GM19455 (cell line): ENCODE results near the gene MASP2.
A peak's percentile ranks its signal among the peaks of the same experiment; 100 is the strongest.
"Not testable (repeated sequence)": the region's sequence is repeated elsewhere in the genome, so short reads cannot be mapped to it uniquely, and the experiment has no call there.

Experiments
- ATAC-seq: cut with Tn5 transposase; IDR thresholded peaks from one replicate; pipeline ENCODE4 v1.9.1; 2021; ENCODE audit not compliant: unreplicated experiment

MASP2 gene

DNA sequence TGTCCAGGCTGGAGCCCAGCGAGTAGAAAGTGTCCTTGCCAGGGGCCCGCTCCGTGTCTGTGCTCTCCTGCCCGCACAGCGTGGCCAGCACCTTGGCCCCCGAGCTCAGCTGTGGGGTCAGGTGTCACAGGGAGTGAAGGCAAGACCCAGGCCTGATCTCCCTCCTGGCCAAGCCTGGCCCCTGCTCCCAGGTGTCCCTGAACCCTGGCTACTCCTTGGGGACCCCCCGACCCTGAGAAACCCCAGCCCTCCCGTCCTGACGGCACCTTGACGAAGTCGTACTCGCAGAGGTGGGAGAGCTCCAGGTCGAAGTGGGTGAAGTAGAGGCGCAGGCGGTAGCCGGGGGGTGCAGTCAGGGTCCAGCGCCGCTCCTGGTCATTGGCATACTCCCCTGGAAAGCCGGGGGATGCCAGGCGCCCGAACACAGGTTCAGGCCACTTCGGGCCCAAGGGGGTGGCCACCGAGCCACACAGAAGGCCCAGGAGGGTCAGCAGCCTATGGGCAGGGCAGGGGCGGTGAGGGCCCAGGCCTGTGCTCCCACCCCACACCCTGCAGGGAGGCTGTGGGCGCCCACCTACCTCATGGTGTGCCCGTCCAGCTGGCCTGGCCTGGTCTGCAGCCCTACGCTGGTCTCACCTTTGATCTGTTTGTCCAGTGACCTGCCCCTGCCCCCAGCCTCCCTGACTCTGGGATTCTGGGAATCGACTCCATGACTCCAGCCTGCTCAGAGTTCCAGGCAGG, at the start of gene MASP2:
TSS of gene MASP2 (minus strand) at position 615 of the 741 bp plus-strand sequence. CDS start at position 583, 32 bp downstream.
- ATAC-seq = no peak

DNA sequence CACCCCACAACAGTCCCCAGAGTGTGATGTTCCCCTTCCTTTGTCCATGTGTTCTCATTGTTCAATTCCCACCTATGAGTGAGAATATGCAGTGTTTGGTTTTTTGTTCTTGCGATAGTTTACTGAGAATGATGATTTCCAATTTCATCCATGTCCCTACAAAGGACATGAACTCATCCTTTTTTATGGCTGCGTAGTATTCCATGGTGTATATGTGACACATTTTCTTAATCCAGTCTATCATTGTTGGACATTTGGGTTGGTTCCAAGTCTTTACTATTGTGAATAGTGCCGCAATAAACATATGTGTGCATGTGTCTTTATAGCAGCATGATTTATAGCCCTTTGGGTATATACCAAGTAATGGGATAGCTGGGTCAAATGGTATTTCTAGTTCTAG, 36.7 kb upstream of the MASP2 start:
- ATAC-seq = not testable (repeated sequence)

DNA sequence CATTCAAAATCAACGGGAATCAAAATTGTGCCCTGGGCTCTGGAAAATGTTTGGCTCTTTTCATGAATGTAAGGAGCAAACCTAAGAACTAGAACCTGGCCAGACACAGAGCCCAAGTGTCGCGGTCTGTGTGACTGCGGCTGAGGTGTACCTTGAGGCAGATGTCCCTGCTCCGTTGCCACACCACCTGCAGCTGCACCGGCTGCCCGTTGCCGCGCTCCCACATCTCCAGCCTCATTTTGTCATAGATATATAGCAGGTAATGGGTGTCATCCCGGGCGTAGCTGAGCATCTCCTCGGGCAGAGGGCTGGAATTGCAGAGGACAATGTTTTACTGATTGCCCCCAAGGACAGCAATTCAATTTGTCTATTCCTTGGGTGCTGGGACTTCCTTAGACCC, 33.9 kb upstream of the MASP2 start:
- no peak for ATAC-seq

DNA sequence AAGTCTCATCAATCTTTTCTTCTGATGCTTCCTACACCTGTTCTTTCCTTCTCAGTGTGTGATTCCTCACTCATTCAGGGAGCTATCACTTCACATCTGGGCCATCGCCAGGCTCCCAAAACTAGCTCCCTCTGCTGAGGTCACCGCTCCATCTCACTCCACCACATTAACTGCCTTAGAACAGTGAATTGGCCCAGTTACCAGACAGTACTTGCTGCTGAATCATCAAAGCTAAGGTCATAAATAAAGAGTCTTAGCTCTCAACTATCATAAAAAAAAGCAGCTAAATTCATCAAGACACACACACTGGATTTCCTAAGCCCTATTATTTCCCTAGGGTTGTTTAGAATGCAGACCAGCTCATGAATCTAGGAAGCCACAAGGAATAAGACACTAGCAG, 31.6 kb upstream of the MASP2 start:
- no peak for ATAC-seq

DNA sequence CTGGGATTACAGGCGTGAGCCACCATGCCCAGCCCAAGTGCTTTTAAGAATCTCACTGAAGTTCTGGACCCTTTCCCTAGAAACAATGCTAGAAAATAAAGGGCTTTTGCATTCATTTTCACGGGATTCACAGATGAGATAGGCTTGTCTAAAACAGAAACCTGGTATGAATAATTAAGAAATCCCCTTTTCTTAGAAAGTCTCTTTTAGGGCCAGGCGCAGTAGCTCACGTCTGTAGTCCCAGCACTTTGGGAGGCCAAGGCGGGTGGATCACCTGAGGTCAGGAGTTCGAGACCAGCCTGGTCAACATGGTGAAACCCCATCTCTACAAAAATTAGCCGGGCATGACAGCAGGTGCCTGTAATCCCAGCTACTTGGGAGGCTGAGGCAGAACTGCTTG, 26.4 kb upstream of the MASP2 start:
- not testable (repeated sequence) for ATAC-seq

DNA sequence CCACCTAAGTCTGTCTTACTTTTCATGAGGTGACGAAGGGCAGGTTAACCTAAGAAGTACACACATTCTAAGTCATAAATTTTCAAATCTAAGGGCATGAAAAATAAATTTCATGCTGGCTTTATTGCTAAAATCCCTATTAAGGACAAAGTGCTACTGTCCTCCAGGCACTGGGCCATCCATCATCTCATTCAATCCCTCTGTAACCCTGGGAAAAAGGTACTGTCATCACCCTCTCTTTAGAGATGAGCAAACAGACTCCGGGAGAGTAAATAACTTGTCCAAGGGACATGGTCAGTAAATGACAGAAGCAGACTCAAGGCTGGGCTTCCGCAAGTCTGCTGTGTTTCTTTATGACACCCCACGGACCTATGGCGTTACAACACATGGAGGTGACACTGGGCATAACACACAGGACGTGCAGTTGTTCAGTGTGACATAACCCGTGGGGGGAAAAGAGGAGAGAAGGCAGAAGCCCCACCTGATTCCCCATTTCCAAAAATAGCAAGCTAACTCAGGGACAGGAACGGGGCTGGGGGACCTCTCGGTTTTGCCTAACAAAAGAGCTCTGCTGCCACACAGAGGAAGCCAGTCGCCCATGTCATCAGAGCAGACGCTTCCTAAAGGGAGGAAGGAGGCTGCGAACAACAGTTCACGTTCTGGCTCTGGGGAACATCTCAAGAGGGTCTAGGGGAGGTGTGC, 25.3 kb upstream of the MASP2 start:
- ATAC-seq = no peak

DNA sequence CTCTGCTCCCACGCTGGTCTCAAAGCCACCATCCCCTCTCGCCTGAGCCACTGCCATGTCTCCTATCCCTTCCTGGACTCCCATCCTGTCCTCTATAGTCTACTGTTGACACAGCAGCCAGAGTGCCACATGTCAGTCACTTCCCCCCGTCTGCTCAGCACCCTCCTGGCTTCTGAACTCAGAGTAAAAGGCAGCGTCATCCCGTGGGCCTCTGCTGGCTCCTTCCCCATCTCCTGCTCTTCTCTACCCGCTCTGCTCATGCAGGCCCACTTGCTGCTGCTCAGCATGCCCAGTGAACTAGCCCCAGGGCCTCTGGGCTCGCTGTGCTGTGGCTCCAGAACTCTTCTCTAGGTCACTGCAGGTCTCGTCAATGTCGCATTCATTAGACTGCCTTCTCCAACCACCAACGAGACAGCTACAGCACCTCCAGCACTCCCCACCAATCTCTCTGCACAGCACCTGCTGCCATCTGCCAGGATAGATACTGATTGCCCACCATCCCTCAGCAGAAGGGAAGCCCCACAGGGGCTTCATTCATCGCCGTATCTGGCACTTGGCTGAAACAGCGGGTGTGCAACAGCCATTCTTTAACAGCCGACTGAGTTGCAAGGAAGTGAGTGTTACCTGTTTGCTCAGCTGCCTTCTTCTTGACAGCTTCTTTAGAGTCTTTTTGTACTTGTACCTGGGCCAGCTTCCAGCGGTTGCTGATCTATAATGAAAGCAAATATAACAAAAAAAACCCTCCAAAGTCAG, 24.6 kb upstream of the MASP2 start:
- no peak for ATAC-seq

DNA sequence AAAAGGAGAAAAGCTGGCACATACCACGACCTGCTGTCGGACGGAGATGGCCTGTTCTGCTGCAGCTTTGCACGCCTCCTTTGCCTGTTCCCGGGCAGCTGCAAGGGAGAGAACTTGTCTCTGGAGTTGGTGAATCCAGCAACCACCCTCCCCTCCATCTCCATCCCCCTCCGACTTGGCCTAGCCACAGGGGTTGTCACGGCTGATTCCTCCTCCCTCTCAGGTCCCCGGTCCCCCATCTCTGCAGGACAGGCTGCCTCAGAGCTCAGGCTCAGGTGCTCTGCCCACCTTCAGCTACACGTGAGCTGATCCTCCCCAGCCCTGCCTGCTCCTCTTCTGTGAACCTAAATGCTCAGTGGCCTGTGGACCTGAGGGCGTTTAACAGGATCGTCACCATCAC, 23.8 kb upstream of the MASP2 start:
- no peak for ATAC-seq

DNA sequence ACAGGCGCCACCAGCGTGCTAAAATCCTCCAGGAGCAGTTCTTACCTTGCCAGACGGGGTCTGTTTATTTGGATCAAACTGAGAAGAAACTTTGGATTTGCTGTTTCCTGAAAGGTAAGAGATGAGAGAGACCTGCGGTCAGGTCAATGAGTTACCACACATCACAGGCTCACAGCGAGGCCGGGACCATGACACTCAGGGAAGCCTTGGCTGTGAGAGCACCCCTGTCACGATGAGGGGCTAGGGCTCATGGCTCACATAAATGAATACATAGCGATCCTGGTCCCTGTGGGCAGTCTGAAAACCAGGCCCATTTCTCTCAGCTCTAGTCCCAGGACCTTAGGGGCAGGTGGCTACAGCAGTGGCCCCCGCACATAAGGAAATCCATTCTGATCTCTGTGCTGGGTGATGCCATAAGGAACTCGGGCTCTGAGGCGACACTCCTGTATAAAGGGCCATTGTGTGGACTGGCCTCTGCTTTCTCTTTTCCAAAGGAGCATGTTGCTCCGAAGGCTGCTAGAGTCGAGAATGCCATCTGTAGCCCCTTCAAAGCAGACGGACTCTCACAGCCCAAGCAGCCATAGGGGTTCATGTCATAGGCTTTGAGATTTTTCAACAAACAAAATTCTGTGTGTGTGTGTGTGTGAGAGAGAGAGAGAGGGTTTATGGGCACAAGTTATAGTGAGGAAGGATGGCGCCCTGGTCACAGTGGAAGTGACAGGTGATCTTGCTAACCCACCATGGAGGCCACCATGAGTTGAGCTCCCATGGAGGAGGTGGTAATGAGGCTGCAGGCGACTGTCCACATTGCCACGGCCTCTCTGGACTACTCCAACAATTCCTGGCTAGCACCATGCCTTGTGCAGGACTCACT, 21.8 kb upstream of the MASP2 start:
- ATAC-seq = no peak

DNA sequence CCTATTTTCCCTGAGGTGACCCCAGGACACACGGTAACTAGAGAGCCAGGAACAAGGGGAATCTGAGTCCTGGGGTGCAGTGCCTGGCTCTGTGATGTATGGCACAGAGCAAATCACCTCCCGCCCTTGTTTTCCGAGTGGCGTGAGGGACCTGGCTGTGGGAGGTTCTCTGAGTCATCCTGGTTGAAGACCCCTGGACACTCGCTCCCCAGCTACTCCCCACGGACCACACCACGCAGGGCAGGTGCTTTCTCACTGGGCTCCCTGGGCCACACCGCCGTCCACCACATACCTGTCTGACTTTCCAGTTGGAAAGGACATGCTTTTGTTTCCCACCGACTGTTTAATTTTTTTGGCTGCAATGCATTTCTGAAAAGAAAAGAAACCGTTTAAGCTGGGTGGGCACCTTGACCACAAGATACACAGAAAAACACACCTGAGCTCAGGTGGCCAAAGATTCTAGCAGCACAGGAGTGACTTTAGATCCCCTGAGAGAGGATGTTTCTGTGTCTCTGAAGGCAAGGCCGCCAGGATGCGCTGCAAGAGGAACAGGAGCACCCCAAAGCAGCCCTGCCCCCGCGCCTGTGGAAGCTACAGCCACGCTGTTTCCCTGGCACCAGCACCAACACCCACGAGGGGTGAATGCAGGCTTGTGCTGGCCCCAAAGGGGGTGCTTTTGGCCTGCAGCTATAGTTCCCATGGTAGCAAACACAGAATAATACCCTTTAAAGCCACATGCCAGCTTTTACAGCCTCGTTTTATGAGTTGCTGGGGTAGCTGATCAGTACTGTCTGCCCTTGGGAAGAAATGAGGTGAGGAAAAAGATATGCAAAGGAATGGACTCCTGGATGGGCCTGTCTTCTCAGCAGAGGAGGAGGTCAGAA, 20.9 kb upstream of the MASP2 start:
- no peak for ATAC-seq

DNA sequence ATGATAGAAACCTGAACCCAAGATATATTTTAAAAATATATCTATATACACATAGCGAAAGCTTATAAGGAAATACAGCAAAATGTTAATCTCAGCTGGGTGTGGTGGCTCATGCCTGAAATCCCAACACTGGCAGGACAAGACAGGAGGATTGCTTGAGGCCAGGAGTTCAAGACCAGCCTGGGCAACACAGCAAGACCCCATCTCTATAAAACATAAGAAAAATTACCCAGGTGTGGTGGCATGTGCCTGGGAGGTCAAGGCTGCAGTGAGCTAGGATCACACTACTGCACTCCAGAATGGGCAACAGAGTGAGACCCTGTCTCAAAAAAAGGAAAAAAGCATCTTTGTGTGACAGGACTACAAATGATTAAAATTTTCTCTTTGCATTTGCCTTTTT, 18.8 kb upstream of the MASP2 start:
- ATAC-seq = no peak

DNA sequence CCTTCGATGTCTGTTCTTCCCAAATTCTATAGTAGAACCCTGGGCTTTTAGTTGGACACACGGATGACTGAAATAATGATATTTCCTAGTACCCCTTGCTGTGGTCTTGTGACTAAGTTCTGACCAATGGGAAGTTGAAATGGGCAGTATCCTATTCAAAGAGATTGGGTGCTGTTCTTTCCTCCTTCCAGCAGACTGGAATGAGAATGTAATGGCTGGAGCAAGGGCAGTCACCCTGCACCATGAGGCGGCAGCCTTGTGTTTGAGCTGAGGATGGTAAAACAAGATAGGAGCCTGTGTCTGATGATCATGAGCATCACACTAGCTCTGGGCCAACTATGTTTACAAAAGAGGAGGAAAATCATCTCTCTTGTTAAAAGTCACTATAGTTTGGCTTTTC, 17.9 kb upstream of the MASP2 start:
- ATAC-seq = no peak

DNA sequence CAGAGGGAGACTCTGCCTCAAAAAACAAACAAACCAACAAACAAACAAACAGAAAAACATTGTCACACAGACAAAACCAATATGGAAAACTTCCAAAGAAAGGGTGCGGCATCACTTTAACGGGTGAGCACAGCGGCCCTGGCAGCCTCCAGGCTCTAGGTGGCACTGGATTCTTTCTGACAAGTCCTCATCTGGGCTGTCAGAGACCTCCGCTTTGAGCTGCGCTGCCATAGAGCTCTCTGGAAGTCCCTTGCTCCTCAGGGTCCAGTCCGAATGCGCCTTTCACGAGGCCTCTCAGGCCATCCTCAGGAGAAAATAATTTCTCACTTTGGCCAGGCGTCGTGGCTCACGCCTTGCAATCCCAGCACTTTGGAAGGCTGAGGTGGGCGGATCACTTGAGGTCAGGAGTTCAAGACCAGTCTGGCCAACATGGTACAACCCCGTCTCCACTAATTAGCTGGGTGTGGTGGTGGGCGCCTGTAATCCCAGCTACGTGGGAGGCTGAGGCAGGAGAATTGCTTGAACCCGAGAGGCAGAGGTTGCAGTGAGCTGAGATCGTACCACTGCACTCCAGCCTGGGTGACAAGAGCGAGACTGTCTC, 17.0 kb upstream of the MASP2 start:
- ATAC-seq = not testable (repeated sequence)

DNA sequence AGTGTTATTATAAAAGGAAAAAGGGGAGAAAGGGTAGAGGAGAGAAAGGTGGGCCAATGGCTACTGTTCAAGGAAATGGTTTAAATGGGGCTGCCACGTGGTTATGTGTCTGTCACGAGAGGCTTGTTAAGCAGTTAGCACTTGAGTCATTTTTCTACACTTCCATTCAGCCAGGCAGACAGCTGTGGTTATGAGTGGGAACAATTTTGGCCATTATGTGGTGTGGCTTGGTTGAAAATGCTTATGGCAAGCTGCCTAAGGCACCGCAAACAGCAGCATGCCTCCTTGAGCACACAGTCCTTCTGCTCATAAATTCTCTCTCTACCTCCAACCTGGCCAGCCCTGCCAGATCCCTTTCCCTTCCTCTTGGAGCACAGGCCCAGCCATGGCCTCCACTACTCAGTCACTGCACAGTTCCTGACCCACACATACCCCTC, 15.9 kb upstream of the MASP2 start:
- no peak for ATAC-seq

DNA sequence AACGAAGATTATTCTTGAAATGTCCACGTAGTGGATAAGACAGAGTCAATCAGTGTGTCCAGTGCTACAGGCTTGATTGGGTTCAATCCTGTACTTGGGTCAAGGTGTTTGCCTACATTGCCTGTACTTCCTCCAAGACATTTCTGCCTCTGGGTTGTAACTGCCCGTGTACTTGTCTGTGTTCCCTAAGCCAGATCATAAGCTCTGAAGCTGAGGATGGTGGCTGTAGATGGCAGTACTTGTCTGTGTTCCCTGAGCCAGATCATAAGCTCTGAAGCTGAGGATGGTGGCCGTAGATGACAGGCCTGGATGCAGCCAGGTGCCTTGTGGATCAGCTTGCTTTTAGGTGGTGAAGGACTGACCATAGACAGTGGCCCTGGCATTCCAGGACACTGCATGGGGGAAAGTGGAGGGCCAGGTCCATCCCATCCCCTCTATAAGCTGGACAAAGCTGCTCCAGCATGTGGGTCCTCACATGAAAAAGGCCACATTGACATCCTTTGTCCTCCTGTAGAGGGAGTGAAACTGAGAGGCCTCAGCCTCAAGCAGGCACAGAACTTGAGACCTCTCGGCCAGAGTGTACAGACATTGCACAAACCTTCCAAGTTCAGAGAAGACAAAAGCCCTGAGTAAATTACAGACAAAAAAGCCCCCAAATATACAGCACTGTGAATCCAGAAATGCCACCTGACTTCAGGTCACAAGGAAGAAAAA, 14.8 kb upstream of the MASP2 start:
- no peak for ATAC-seq

DNA sequence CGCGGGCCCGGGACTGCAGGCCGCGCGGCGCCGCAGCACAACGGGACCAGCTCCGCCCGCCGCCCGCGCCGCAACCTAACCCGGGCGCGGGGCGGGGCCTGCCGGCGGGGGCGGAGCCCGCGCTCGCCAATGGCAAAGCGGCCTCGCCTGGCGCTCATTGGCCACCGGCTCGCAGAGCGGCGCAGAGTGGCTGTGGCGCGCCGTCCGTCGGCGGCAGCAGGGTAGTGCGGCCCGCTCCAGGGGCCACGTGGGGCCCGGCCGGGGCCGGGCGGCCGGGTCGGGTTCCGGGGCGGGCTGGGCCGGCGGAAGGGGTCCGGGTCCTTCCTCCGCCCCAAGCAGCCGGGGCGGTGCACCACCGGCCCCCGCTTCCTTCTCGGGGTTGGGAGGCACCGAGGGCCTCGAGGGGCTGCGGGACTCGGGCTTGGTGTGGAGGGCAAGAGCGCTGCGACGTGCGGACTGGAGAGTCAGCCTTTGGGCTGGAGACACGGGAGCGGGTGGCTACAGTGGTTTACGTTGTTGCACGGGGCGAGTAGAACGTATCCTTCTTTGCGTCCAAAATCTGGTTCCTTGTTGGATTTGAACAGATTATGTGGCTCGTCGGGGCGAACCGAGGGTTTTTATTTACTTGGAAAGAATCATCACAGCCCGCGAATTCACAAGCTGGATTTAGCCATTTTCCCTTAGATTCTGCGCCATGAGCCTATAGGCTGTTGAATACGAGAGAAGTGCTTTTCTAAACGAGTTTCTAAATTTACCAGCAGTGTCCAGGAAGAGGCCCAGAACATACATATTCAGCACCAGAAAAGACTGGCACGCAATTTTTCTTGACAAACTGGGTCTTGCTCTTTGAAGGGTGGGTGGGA, 13.2 kb upstream of the MASP2 start, which contains the start of gene SRM:
TSS of gene SRM (minus strand) at position 51 of the 863 bp plus-strand sequence. CDS start 75 bp downstream, outside the sequence.
- ATAC-seq = peak; percentile 82

DNA sequence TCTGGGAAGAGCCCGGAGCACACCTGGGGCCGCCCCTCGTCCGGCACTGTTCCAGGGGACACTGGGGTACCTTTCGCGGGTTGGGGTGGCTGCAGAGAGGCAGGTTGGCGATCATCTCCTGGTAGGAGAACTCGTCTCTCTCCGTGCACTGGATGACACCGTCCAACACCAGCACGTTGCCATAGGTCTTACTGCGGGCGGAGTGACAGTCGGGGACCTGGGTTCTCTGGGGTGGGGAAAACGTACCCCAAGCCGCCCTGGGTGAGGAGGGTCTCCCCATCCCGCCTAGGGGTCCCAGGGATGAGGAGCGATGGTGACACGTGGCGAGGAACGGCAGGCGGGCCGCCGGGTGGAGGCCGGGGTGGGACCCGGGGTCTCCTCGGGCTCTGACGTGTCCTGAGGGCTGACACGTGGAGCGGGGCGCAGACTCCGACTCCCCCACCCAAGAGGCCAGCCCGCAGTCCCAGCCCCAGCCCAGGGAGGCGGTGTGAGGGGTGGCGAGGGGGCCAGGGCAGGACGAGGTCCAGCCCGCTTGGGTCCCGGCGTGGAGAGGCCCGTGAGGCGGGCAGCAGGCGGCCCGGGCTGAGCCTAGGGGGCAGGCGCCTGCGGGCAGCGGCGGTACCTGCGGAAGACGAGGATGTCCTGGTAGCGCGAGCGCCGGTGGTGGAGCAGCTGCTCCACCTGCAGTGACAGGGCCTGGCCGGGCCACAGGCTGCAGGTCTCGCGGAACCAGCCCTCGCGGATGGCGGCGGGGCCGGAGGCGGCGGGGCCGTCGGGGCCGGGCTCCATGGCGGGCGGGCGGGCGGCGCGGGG, 12.3 kb upstream of the MASP2 start:
- peak; percentile 30 for ATAC-seq
